H1 (cell line): ENCODE results near the gene CPT1A. TPM values are rescaled to one million over a fixed set of nuclear protein-coding genes. Genes with fewer than 3 reads are reported as not detected.

Experiments
- CEBPB ChIP-seq: IDR thresholded peaks from 2 replicates; pipeline ENCODE4 v1.6.1; 2012; ENCODE audit warnings: low read depth, low read length
- CHD1 ChIP-seq: IDR thresholded peaks from 2 replicates; pipeline ENCODE4 v1.6.1; 2012; ENCODE audit warnings: low read depth, low read length, improper control_type of control experiment
- CHD7 ChIP-seq: fragments of 300-600 bp; sonication (generic); IDR thresholded peaks from 2 replicates; pipeline ENCODE4 v1.7.1; 2012; ENCODE audit warnings: low read length, moderate library complexity, mild to moderate bottlenecking, inconsistent platforms; ENCODE audit not compliant: insufficient replicate concordance
- CREB1 ChIP-seq: IDR thresholded peaks from 2 replicates; pipeline ENCODE4 v1.6.1; 2012; ENCODE audit warnings: inconsistent platforms
- E2F6 ChIP-seq: IDR thresholded peaks from 2 replicates; pipeline ENCODE4 v1.6.1; 2012; ENCODE audit warnings: inconsistent platforms
- KDM1A ChIP-seq: fragments of 200-600, 300-600 bp; sonication (generic); IDR thresholded peaks from 2 replicates; pipeline ENCODE4 v1.7.1; 2016; ENCODE audit warnings: mild to moderate bottlenecking, low read length, borderline replicate concordance
- KDM4A ChIP-seq: IDR thresholded peaks from one replicate; pipeline ENCODE4 v1.7.1; 2012; ENCODE audit warnings: low read depth, mild to moderate bottlenecking, moderate library complexity, low read length, inconsistent platforms; ENCODE audit not compliant: severe bottlenecking
- PHF8 ChIP-seq: fragments of 200-600 bp; sonication (generic); conservative IDR thresholded peaks from 2 replicates; pipeline ENCODE4 v1.7.1; 2012; ENCODE audit warnings: low read depth, mild to moderate bottlenecking, inconsistent platforms, low read length, moderate library complexity
- SAP30 ChIP-seq: fragments of 300-600 bp; sonication (generic); IDR thresholded peaks from 2 replicates; pipeline ENCODE4 v1.7.1; 2012; ENCODE audit warnings: low read length, moderate library complexity, mild to moderate bottlenecking, inconsistent platforms; ENCODE audit not compliant: insufficient read depth, insufficient replicate concordance
- SIN3A ChIP-seq, 2 experiments: IDR thresholded peaks in 1 of 2; conservative IDR thresholded peaks in 1 of 2; 2 replicates each; pipeline ENCODE4 v1.6.1; 2011 to 2012; ENCODE audit warnings: low read length in 2 of 2, improper control_type of control experiment in 1 of 2, low read depth in 1 of 2, mild to moderate bottlenecking in 1 of 2
- TEAD4 ChIP-seq: IDR thresholded peaks from 2 replicates; pipeline ENCODE4 v1.6.1; 2012; ENCODE audit warnings: low read depth, low read length, inconsistent platforms, mixed read lengths
- YY1 ChIP-seq: IDR thresholded peaks from 2 replicates; pipeline ENCODE4 v1.6.1; 2011; ENCODE audit warnings: low read depth, mild to moderate bottlenecking, low read length
- polyA plus RNA-seq, 7 experiments: library from polyadenylated mRNA; depleted of rRNA in 3 of 7; stranded (reverse) in 5 of 7; unstranded in 2 of 7; fragments of >200 nt in 5 of 7; fragments of 200-250 nt in 2 of 7; gene quantifications; 1 replicate in 5 of 7; 2 replicates in 1 of 7; 4 replicates in 1 of 7; pipeline versions ENCODE4 v1.2.1 to v1.2.3, GENCODE V29; 2011 to 2013; ENCODE audit warnings: missing spikeins in 2 of 7, mixed read lengths in 2 of 7
- total RNA-seq: library from RNA; stranded (reverse); fragmentation: NEBNext Ultra II Directional; extraction: Animal tissue kit (Norgen Biotek cat#: 25700); gene quantifications from 2 replicates; pipeline ENCODE4 v1.2.1, GENCODE V29; 2021

Gene CPT1A
- total and polyA plus RNA-seq, 2 of the 8 experiments (the other 6 are each of a cell fraction or from before 2014, with no cell fraction given) = 2.9 to 12.2 TPM

- TF ChIP-seq CHD7 (no peak), CEBPB (no peak), E2F6 (no peak), KDM1A (no peak), TEAD4 (no peak), PHF8 (no peak), SIN3A (conservative IDR thresholded peaks at IDR 0.05 in 1 of 2, IDR thresholded peaks at IDR 0.05 in 1 of 2; ENCODE audit: low read depth in 1 of 2, low read length in 2 of 2) (no peak), CREB1 (no peak), YY1 (no peak), SAP30 (no peak), CHD1 (no peak), KDM4A (no peak)
These were observed 63.5 kb downstream of the CPT1A start (continued) for GRCh38 chr11:68778205-68778604.
